GM12878 (cell line): Measurements from ENCODE around the gene GALNT9. TPM values are rescaled to one million over a fixed set of nuclear protein-coding genes. Genes with fewer than 3 reads are reported as not detected.

Source experiments
- ATAC-seq: fragments of 200-7000 bp; cut with Tn5 transposase; 3 replicates; pipeline ENCODE4 v1.9.1; 2020; ENCODE audit warnings: mild to moderate bottlenecking, moderate library complexity
- BruUV-seq: library from RNA; stranded (reverse); fragments of 400-500 nt; replicated peaks from 2 replicates; lab custom pipeline; 2021; lab: Mats Ljungman, UMichigan
- CTCF ChIA-PET: fragments of 300-600 bp; sonication (Branson Sonifier 250); formaldehyde crosslinking; extraction: SDS; loops from one replicate; lab custom pipeline; 2021; ENCODE audit warnings: inconsistent platforms; lab: Yijun Ruan, JAX
- POLR2A ChIA-PET: fragments of 350-600 bp; formaldehyde crosslinking; extraction: SDS; loops from one replicate; lab custom pipeline; 2021; ENCODE audit warnings: inconsistent platforms; lab: Charles Lee
- RAD21 ChIA-PET: fragments of 300-600 bp; sonication (Branson Sonifier 250); formaldehyde crosslinking; loops from one replicate; lab custom pipeline; 2023; ENCODE audit warnings: antibody characterized with exemption; ENCODE audit not compliant: unreplicated experiment; lab: Charles Lee
- SMC1A ChIA-PET: fragments of 300-600 bp; sonication (Branson Sonifier 250); formaldehyde crosslinking; loops from one replicate; lab custom pipeline; 2023; ENCODE audit not compliant: unreplicated experiment, uncharacterized antibody; lab: Charles Lee
- DNase-seq: peaks from one replicate; pipeline ENCODE4 v3.0.0-alpha.2; 2011; ENCODE audit warnings: low read depth, low spot score
- FAIRE-seq: peaks from 3 replicates; lab custom pipeline; 2011; peaks lifted over from hg19 to GRCh38; lab: Jason Lieb, UNC
- H2AFZ ChIP-seq: 2 replicates; pipeline ENCODE4 v1.6.0; 2011; ENCODE audit warnings: low read depth, low read length, control low read depth; ENCODE audit not compliant: control insufficient read depth
- H3K27ac ChIP-seq: 2 replicates; pipeline ENCODE4 v1.5.1; 2011; ENCODE audit warnings: control low read depth; ENCODE audit not compliant: control insufficient read depth, insufficient read depth
- H3K27me3 ChIP-seq, 2 experiments: replicated peaks in 1 of 2; 2 replicates each; pipeline versions ENCODE4 v1.6.0 to v1.6.1; 2011; ENCODE audit warnings: low read length in 1 of 2; ENCODE audit not compliant: control insufficient read depth in 2 of 2, insufficient read depth in 2 of 2
- H3K36me3 ChIP-seq, 2 experiments: 2 replicates each; pipeline ENCODE4 v1.5.1; 2011; ENCODE audit warnings: low read length in 1 of 2; ENCODE audit not compliant: control insufficient read depth in 2 of 2, insufficient read depth in 2 of 2
- H3K4me1 ChIP-seq: 2 replicates; pipeline ENCODE4 v1.6.1; 2011; ENCODE audit warnings: mild to moderate bottlenecking, low read length, moderate library complexity, mixed read lengths; ENCODE audit not compliant: control insufficient read depth, insufficient read depth
- H3K4me2 ChIP-seq: 2 replicates; pipeline ENCODE4 v1.6.0; 2011; ENCODE audit warnings: control low read depth; ENCODE audit not compliant: control insufficient read depth, insufficient read depth
- H3K4me3 ChIP-seq: fragments of 200-600 bp; sonication (generic); 2 replicates; pipeline ENCODE4 v1.5.1; 2016
- H3K79me2 ChIP-seq: 2 replicates; pipeline ENCODE4 v1.6.0; 2011; ENCODE audit warnings: low read length; ENCODE audit not compliant: control insufficient read depth, insufficient read depth
- H3K9ac ChIP-seq: 2 replicates; pipeline ENCODE4 v1.8.0; 2011; ENCODE audit warnings: low read length, control low read depth, mixed read lengths; ENCODE audit not compliant: control insufficient read depth, insufficient read depth
- H3K9me3 ChIP-seq: replicated peaks from 3 replicates; pipeline ENCODE4 v1.5.1; 2011; ENCODE audit warnings: mild to moderate bottlenecking, low read length; ENCODE audit not compliant: control insufficient read depth, insufficient read depth
- H4K20me1 ChIP-seq: 2 replicates; pipeline ENCODE4 v1.6.0; 2011; ENCODE audit not compliant: control insufficient read depth, insufficient read depth
- ASH2L ChIP-seq: fragments of 300-600, 200-600 bp; sonication (generic); IDR thresholded peaks from 2 replicates; pipeline ENCODE4 v1.6.1; 2017; ENCODE audit warnings: low read depth, mild to moderate bottlenecking, borderline replicate concordance
- BRCA1 ChIP-seq: IDR thresholded peaks from 2 replicates; pipeline ENCODE4 v1.6.1; 2011; ENCODE audit warnings: low read depth, low read length, improper control_type of control experiment
- CHD1 ChIP-seq: IDR thresholded peaks from 2 replicates; pipeline ENCODE4 v1.6.1; 2012; ENCODE audit warnings: low read depth, low read length, improper control_type of control experiment
- MEF2A ChIP-seq: IDR thresholded peaks from 2 replicates; pipeline ENCODE4 v1.6.1; 2011; ENCODE audit warnings: low read depth, mild to moderate bottlenecking, low read length, moderate library complexity; ENCODE audit not compliant: insufficient read depth
- NBN ChIP-seq: fragments of 450-650 bp; IDR thresholded peaks from 2 replicates; pipeline ENCODE4 v1.6.1; 2016
- NR2C1 ChIP-seq: fragments of 450-650 bp; IDR thresholded peaks from 2 replicates; pipeline ENCODE4 v1.6.1; 2017; ENCODE audit warnings: antibody characterized with exemption, mild to moderate bottlenecking, moderate library complexity
- NR2C2 ChIP-seq: IDR thresholded peaks from 2 replicates; pipeline ENCODE4 v1.6.1; 2011; ENCODE audit warnings: borderline replicate concordance, low read depth; ENCODE audit not compliant: control insufficient read depth, insufficient read length
- NR2F1 ChIP-seq: fragments of 450-650 bp; conservative IDR thresholded peaks from 2 replicates; pipeline ENCODE4 v1.6.1; 2017; ENCODE audit warnings: mild to moderate bottlenecking
- NRF1 ChIP-seq: conservative IDR thresholded peaks from 2 replicates; pipeline ENCODE4 v1.6.1; 2011; ENCODE audit warnings: mild to moderate bottlenecking, low read depth, low read length, improper control_type of control experiment
- POLR2AphosphoS5 ChIP-seq: IDR thresholded peaks from 2 replicates; pipeline ENCODE4 v1.6.1; 2011; ENCODE audit warnings: mild to moderate bottlenecking, low read length, inconsistent platforms
- PRDM15 ChIP-seq: fragments of 450-650 bp; formaldehyde crosslinking; IDR thresholded peaks from 2 replicates; pipeline ENCODE4 v1.4.0; 2020; ENCODE audit warnings: mild to moderate bottlenecking, moderate library complexity
- RUNX3 ChIP-seq: IDR thresholded peaks from 2 replicates; pipeline ENCODE4 v1.6.1; 2012; ENCODE audit warnings: low read length, inconsistent platforms
- STAT1 ChIP-seq: fragments of 450-650 bp; conservative IDR thresholded peaks from 2 replicates; pipeline ENCODE4 v1.6.1; 2014; ENCODE audit warnings: antibody characterized with exemption, mild to moderate bottlenecking
- TARDBP ChIP-seq: IDR thresholded peaks from 2 replicates; pipeline ENCODE4 v1.6.1; 2016; ENCODE audit warnings: borderline replicate concordance
- ZBED1 ChIP-seq: IDR thresholded peaks from 2 replicates; pipeline ENCODE4 v1.6.1; 2016; ENCODE audit warnings: borderline replicate concordance
- ZNF217 ChIP-seq: fragments of 450-650 bp; IDR thresholded peaks from 2 replicates; pipeline ENCODE4 v1.6.1; 2017; ENCODE audit warnings: antibody characterized with exemption, mild to moderate bottlenecking
- ZNF274 ChIP-seq: IDR thresholded peaks from one replicate; pipeline ENCODE4 v1.8.0; 2011; ENCODE audit not compliant: insufficient read length, insufficient read depth
- ZNF622 ChIP-seq: fragments of 450-650 bp; IDR thresholded peaks from 2 replicates; pipeline ENCODE4 v1.6.1; 2017; ENCODE audit warnings: mild to moderate bottlenecking, inconsistent platforms
- ZZZ3 ChIP-seq: IDR thresholded peaks from 2 replicates; pipeline ENCODE4 v1.6.1; 2011; ENCODE audit warnings: low read depth; ENCODE audit not compliant: control insufficient read depth, insufficient read length
- WGBS: methylation state at CpG from one replicate; pipeline ENCODE4 v1.1.6; 2016; ENCODE audit warnings: low lambda C conversion rate; ENCODE audit not compliant: insufficient replicate concordance, insufficient coverage; ENCODE audit errors: missing lambda C conversion rate; 5-methylcytosine and 5-hydroxymethylcytosine counted together
- in situ Hi-C: fragments of 300-500 bp; cut with MboI; formaldehyde crosslinking; loops from 9 replicates; pipeline ENCODE4 v1.14.3; 2018; ENCODE audit warnings: mixed read lengths
- intact Hi-C: fragments of 100-400 bp; cut with micrococcal nuclease; formaldehyde crosslinking; loops from one replicate; pipeline ENCODE4 v1.14.2; 2022; ENCODE audit not compliant: unreplicated experiment
- polyA plus RNA-seq, 11 experiments: library from polyadenylated mRNA; depleted of rRNA in 4 of 11; unstranded in 6 of 11; stranded (reverse) in 5 of 11; fragments of >200 nt; fragmentation: Nextera tagmentation in 4 of 11; fragmentation: Illumina TruSeq in 1 of 11; extraction: Ambion mirVana in 4 of 11; extraction: Trizol in 1 of 11; gene quantifications; 1 replicate in 1 of 11; 2 replicates in 10 of 11; pipeline versions ENCODE4 v1.2.1 to v1.2.3, GENCODE V29; 2011 to 2016; ENCODE audit warnings: inconsistent platforms in 2 of 11, missing spikeins in 2 of 11, low read depth in 1 of 11
- total RNA-seq, 4 experiments: library from RNA; depleted of rRNA in 3 of 4; stranded (reverse); fragments of >200 nt in 3 of 4; fragmentation: Illumina TruSeq in 1 of 4; extraction: Trizol in 1 of 4; gene quantifications; 2 replicates each; pipeline versions ENCODE4 v1.2.1 to v1.2.3, GENCODE V29; 2013 to 2021
- TF ChIP-seq, protein P1 (sequence below): fragments of 150-350 bp; IDR thresholded peaks from 2 replicates; pipeline ENCODE4 v1.6.1; 2016; ENCODE audit warnings: low read depth, low read length

Gene GALNT9
- total and polyA plus RNA-seq, 10 of the 15 experiments (the other 5 are each of a cell fraction or from before 2014, with no cell fraction given) = 0.04 TPM; not detected in 9

- ATAC-seq (no peak), FAIRE-seq (no peak), DNase-seq (no peak)
- no TSS peak for BruUV-seq
- no peak overlapping the region for H3K4me3 ChIP-seq
- no peaks in the 10 kb centered on the region for H3K79me2 ChIP-seq
- no peaks in the 10 kb centered on the region for H3K36me3 ChIP-seq
- H3K27me3 ChIP-seq = no peaks in the 10 kb centered on the region
- 38% methylated on average over 19 of the region's 19 CpGs for WGBS
- no peak for TF ChIP-seq BRCA1
- no peak for TF ChIP-seq ZNF622
- no peak for TF ChIP-seq NBN
- no peak for TF ChIP-seq TARDBP
- TF ChIP-seq PRDM15 (CRISPR knock-in tag) = no peak
- no peak for TF ChIP-seq NR2C1
- TF ChIP-seq NR2F1 = no peak
- TF ChIP-seq NRF1 = no peak
- no peak for TF ChIP-seq MEF2A
- TF ChIP-seq STAT1 = no peak
- TF ChIP-seq ZNF217 = no peak
- no peak for TF ChIP-seq CHD1
- TF ChIP-seq ZZZ3 = no peak
- TF ChIP-seq ZNF274 = no peak
- no peak for TF ChIP-seq NR2C2
- no peak for TF ChIP-seq ASH2L
- no peak for TF ChIP-seq POLR2AphosphoS5
- TF ChIP-seq RUNX3 = no peak
- TF ChIP-seq, protein P1, sequence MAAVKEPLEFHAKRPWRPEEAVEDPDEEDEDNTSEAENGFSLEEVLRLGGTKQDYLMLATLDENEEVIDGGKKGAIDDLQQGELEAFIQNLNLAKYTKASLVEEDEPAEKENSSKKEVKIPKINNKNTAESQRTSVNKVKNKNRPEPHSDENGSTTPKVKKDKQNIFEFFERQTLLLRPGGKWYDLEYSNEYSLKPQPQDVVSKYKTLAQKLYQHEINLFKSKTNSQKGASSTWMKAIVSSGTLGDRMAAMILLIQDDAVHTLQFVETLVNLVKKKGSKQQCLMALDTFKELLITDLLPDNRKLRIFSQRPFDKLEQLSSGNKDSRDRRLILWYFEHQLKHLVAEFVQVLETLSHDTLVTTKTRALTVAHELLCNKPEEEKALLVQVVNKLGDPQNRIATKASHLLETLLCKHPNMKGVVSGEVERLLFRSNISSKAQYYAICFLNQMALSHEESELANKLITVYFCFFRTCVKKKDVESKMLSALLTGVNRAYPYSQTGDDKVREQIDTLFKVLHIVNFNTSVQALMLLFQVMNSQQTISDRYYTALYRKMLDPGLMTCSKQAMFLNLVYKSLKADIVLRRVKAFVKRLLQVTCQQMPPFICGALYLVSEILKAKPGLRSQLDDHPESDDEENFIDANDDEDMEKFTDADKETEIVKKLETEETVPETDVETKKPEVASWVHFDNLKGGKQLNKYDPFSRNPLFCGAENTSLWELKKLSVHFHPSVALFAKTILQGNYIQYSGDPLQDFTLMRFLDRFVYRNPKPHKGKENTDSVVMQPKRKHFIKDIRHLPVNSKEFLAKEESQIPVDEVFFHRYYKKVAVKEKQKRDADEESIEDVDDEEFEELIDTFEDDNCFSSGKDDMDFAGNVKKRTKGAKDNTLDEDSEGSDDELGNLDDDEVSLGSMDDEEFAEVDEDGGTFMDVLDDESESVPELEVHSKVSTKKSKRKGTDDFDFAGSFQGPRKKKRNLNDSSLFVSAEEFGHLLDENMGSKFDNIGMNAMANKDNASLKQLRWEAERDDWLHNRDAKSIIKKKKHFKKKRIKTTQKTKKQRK = no peak
- no peak for TF ChIP-seq ZBED1
- no peak overlapping the region for H3K9ac ChIP-seq
- H2AFZ ChIP-seq = no peak overlapping the region
- no peaks in the 10 kb centered on the region; the same call in 2 of the 3 replicates for H3K9me3 ChIP-seq
- intact Hi-C loops (no loop called here), in situ Hi-C loops (no loop called here)
- H3K27ac ChIP-seq = no peak overlapping the region
- ChIA-PET SMC1A (no interaction called here), CTCF (no interaction called here), RAD21 (no interaction called here), POLR2A (no interaction called here)
- H4K20me1 ChIP-seq = no peaks in the 10 kb centered on the region
- H3K4me1 ChIP-seq = no peaks in the 10 kb centered on the region
- H3K4me2 ChIP-seq = no peak overlapping the region
Measured at GRCh38 chr12:132318618-132319033, 10.8 kb downstream of the GALNT9 start.
